Calu3 (cell line): Measurements from ENCODE around the gene ITPR2. TPM values are rescaled to one million over a fixed set of nuclear protein-coding genes. Genes with fewer than 3 reads are reported as not detected.

Source experiments
- BruUV-seq: library from RNA; stranded (reverse); fragments of 400-500 nt; replicated peaks from 2 replicates; lab custom pipeline; 2021; lab: Mats Ljungman, UMichigan
- CTCF ChIA-PET: fragments of 300-600 bp; sonication (Branson Sonifier 250); formaldehyde crosslinking; loops from one replicate; lab custom pipeline; 2022; ENCODE audit warnings: antibody characterized with exemption; lab: Charles Lee
- DNase-seq: peaks from one replicate; pipeline ENCODE4 v3.0.0; 2022
- H3K27ac Mint-ChIP-seq: one replicate; pipeline ENCODE4 v1.8.0; 2022; ENCODE audit warnings: mixed read lengths; ENCODE audit not compliant: unreplicated experiment
- H3K27me3 Mint-ChIP-seq: one replicate; pipeline ENCODE4 v1.8.0; 2022; ENCODE audit warnings: mixed read lengths; ENCODE audit not compliant: unreplicated experiment
- H3K36me3 Mint-ChIP-seq: one replicate; pipeline ENCODE4 v1.8.0; 2022; ENCODE audit warnings: mild to moderate bottlenecking, moderate library complexity, mixed read lengths; ENCODE audit not compliant: insufficient read depth, unreplicated experiment
- H3K4me1 Mint-ChIP-seq: one replicate; pipeline ENCODE4 v1.8.0; 2022; ENCODE audit warnings: mild to moderate bottlenecking, low read depth, mixed read lengths; ENCODE audit not compliant: unreplicated experiment
- H3K4me3 Mint-ChIP-seq: one replicate; pipeline ENCODE4 v1.8.0; 2022; ENCODE audit warnings: mild to moderate bottlenecking, low read depth, moderate library complexity, mixed read lengths; ENCODE audit not compliant: unreplicated experiment
- H3K9me3 Mint-ChIP-seq: one replicate; pipeline ENCODE4 v1.8.0; 2022; ENCODE audit warnings: low read depth, mixed read lengths; ENCODE audit not compliant: unreplicated experiment
- intact Hi-C: fragments of 100-400 bp; cut with micrococcal nuclease; formaldehyde crosslinking; loops from one replicate; pipeline ENCODE4 v1.10.0; 2022; ENCODE audit not compliant: unreplicated experiment
- total RNA-seq: library from RNA; stranded (reverse); gene quantifications from 2 replicates; pipeline ENCODE4 v1.2.3, GENCODE V29; 2022
- TF ChIP-seq, protein P1 (sequence below): fragments of 200-600 bp; IDR thresholded peaks from one replicate; pipeline ENCODE4 v1.8.0; 2022; ENCODE audit warnings: antibody characterized with exemption; ENCODE audit not compliant: unreplicated experiment

ITPR2 gene
- total RNA-seq, 1 experiment from 2014 or later = 2.5 TPM

DNA sequence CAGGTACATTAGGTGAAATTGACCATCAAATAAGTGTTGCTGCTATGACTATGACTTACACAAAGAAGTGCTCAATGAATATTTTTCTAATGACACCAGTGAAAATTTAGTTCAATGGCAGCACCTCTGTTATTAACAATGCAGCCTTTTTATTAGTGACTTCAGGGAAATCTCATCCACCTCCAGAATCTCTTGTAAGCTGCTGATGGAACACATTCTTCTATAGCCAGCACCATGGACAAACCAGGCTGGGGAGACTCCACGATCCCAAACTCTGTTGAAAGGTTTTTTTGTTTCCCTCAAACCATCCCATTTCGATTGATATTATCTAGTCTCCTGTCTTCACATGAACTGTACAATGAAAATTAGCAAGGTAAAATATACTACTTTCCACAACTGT is 265.9 kb downstream of the ITPR2 start:
- CTCF ChIA-PET = no interaction called here
- BruUV-seq = no TSS peak

DNA sequence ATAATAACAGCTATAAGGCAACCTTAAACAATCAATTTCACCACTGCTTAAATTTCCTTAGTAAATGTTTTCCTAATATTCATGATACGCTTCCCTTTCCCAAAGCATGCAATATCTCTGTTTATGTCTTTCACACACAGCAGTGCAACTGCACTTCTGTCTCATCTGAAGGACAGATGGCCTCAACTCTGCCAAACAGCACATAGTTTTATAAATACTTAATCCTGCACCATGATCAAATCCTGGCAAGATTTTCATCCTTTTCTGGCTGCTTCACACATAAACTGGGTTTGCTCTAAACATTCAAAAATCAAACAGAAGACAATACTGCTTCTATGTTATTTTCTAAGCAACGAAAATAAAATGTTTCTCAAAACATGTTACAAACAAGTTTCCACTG is 266.3 kb downstream of the ITPR2 start:
- no peak overlapping the region for H3K27ac Mint-ChIP-seq
- no peak overlapping the region for H3K4me3 Mint-ChIP-seq
- intact Hi-C loops = no loop called here
- no peaks in the 10 kb centered on the region for H3K9me3 Mint-ChIP-seq
- BruUV-seq = no TSS peak
- TF ChIP-seq, protein P1, sequence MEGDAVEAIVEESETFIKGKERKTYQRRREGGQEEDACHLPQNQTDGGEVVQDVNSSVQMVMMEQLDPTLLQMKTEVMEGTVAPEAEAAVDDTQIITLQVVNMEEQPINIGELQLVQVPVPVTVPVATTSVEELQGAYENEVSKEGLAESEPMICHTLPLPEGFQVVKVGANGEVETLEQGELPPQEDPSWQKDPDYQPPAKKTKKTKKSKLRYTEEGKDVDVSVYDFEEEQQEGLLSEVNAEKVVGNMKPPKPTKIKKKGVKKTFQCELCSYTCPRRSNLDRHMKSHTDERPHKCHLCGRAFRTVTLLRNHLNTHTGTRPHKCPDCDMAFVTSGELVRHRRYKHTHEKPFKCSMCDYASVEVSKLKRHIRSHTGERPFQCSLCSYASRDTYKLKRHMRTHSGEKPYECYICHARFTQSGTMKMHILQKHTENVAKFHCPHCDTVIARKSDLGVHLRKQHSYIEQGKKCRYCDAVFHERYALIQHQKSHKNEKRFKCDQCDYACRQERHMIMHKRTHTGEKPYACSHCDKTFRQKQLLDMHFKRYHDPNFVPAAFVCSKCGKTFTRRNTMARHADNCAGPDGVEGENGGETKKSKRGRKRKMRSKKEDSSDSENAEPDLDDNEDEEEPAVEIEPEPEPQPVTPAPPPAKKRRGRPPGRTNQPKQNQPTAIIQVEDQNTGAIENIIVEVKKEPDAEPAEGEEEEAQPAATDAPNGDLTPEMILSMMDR = no peak
- CTCF ChIA-PET = no interaction called here
- H3K27me3 Mint-ChIP-seq = peaks cover 35% of the 10 kb centered on the region
- H3K36me3 Mint-ChIP-seq = no peaks in the 10 kb centered on the region
- no peak for DNase-seq
- H3K4me1 Mint-ChIP-seq = no peaks in the 10 kb centered on the region

More for the DNA sequence above, 265.9 kb downstream of the ITPR2 start:
- Mint-ChIP-seq H3K36me3 (no peaks in the 10 kb centered on the region), H3K9me3 (no peaks in the 10 kb centered on the region), H3K27ac (no peak overlapping the region), H3K27me3 (peaks cover 35% of the 10 kb centered on the region), H3K4me3 (no peak overlapping the region), H3K4me1 (no peaks in the 10 kb centered on the region)
- TF ChIP-seq, protein P1 = no peak
- intact Hi-C loops = no loop called here
- no peak for DNase-seq

DNA sequence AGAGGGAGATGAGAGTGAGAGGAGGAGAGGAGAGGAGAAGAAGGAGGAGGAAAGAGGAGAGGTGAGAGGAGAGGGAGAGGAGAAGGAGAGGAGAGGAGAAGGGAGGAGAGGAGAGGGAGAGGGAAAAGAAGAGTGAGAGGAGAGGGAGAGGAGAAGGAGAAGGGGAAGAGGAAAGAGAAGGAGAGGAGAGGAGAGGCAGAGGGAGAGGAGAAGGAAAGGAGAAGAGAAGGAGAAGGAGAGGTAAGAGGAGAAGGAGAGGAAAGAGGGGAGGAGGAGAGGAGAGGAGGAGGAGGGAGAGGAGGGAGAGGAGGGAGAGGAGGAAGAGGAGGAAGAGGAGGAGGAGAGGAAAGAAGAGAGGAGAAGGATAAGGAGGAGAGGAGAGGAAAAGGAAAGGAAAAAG is 266.8 kb downstream of the ITPR2 start:
- Mint-ChIP-seq H3K36me3 (no peaks in the 10 kb centered on the region), H3K4me3 (no peak overlapping the region), H3K27me3 (peaks cover 35% of the 10 kb centered on the region), H3K4me1 (no peaks in the 10 kb centered on the region), H3K9me3 (no peaks in the 10 kb centered on the region), H3K27ac (no peak overlapping the region)
- no peak for DNase-seq
- intact Hi-C loops = no loop called here
- no TSS peak for BruUV-seq
- TF ChIP-seq, protein P1 = no peak
- CTCF ChIA-PET = no interaction called here

DNA sequence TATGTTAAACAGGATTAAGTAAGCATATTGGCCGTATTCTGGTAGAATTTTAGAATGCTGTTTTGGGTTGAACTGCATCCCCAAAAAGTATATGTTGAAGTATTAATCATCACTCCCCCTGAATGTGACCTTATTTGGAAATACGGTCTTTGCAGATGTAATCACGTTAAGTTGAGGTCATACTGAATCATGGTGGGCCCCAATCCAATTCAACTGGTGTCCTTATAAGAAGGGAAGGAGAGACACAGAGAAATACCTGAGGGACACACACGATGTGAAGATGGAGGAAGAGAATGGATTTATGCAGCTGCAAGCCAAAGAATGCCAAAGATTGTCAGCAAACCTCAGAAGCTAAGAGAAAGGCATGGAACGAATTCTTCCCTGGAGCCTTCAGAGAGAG is 268.6 kb downstream of the ITPR2 start:
- Mint-ChIP-seq H3K36me3 (no peaks in the 10 kb centered on the region), H3K27ac (no peak overlapping the region), H3K4me3 (no peak overlapping the region), H3K9me3 (no peaks in the 10 kb centered on the region), H3K4me1 (no peaks in the 10 kb centered on the region), H3K27me3 (peaks cover 35% of the 10 kb centered on the region)
- CTCF ChIA-PET = no interaction called here
- DNase-seq = no peak
- intact Hi-C loops = no loop called here
- TF ChIP-seq, protein P1 = no peak
- no TSS peak for BruUV-seq
